Left lobe of liver (tissue), 2 donors: ENCODE measurements around the gene FBP1. TPM values are rescaled to one million over a fixed set of nuclear protein-coding genes. Genes with fewer than 3 reads are reported as not detected.
"Not testable (repeated sequence)": the region's sequence is repeated elsewhere in the genome, so short reads cannot be mapped to it uniquely, and the experiment has no call there.

Experiments
- ATAC-seq: fragments of 200-7000 bp; cut with Tn5 transposase; one replicate; pipeline ENCODE4 v1.9.1; 2020; ENCODE audit warnings: mild to moderate bottlenecking, moderate library complexity
- DNase-seq: peaks from one replicate; pipeline ENCODE4 v3.0.0-alpha.2; 2020; ENCODE audit warnings: low spot score
- total RNA-seq: library from RNA; stranded (reverse); gene quantifications from one replicate; pipeline ENCODE4 v1.2.1, GENCODE V29; 2021
- donor health status: DM: no; HTN: no; CAD: no; lungs with moderate emphysema.
- donor health status: DM: no; HTN: yes; CAD: no.

The FBP1 gene
- total RNA-seq, 1 donor from 2014 or later: 476 TPM

- DNase-seq (peak; percentile 22), ATAC-seq (peak; percentile 85)
These were observed 53.0 kb downstream of the FBP1 start for GRCh38 chr9:94586316-94586715.

- ATAC-seq (no peak), DNase-seq (no peak)
These were observed 54.8 kb downstream of the FBP1 start for GRCh38 chr9:94584555-94584954.

GRCh38 chr9:94581728-94582127 is 57.6 kb downstream of the FBP1 start:
- no peak for DNase-seq
- no peak for ATAC-seq

- DNase-seq (peak; percentile 58), ATAC-seq (peak; percentile 92)
These were observed 61.7 kb downstream of the FBP1 start for GRCh38 chr9:94577571-94577970.

DNA sequence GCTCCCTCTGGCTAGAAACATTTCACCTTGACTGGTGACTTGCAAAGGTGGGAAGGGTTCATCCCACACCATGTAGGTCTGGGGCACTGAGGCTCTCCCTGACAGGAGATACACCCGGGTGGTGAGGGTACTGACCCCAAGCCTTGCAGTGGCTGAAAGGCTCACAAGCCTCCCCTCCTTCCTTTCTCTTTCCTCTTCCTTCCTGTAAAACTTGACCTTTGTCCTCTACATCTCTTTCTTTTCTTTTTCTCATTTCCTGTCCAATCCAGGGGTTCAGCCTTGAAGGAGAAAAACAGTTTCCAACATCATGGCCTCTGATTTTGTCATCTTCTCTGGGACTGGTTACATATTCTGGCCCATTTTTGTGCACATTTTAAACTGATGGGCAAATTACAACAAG is 62.3 kb downstream of the FBP1 start:
- ATAC-seq: peak; percentile 10
- DNase-seq: no peak

- DNase-seq (no peak), ATAC-seq (no peak)
These were observed 63.2 kb downstream of the FBP1 start for GRCh38 chr9:94576131-94576530.

GRCh38 chr9:94568972-94569712 is 70.2 kb downstream of the FBP1 start:
- no peak for ATAC-seq
- DNase-seq: no peak

DNA sequence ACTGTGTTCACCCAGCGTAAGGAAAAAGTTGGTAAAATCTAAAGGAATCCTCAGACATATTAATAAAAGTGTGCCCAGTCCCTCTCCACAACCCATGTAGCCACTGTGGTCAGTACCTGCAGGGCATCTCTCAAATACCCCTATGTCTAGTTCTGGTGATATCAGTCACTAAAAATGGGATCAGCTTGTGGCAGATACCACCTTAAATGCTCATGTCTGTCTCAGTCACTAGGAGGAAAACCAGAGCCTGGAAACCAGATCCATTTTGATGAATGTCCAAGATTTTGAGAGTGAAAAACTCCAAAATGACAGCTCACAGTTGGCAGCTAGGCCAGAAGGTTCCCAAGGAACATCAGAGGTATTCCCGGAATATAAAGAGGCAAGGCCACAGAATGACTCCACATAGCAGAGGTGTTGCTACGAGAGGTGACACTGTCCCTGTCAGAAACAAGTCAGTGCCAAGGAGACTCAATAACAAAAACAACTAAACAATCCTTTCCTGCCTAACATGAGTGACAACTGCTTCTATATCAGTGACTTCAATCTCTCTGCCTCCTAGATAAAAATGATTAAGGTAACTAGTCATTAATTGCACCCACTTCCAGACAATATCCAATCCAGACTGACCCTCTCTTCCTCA is 70.9 kb downstream of the FBP1 start:
- no peak for ATAC-seq
- DNase-seq: no peak

DNA sequence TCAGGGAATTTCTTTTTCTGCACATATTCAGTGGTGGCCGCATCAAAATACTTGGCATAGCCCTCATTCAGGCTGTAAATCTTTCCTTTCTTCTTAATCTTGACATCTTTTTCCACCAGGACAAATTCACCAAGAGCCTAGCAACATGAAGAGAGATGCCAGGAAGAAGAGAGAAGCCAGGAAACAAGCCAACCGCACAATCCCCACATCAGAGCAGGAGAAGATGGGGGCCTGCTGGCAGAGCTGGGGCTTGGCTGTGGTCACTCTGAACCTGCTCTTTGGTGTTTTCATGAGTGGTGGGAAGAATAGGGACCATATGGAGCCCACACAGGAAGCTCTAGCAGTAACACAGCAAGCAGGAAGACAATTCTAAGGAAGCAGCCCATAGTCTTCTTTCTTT is 72.0 kb downstream of the FBP1 start:
- DNase-seq (no peak), ATAC-seq (no peak)

DNA sequence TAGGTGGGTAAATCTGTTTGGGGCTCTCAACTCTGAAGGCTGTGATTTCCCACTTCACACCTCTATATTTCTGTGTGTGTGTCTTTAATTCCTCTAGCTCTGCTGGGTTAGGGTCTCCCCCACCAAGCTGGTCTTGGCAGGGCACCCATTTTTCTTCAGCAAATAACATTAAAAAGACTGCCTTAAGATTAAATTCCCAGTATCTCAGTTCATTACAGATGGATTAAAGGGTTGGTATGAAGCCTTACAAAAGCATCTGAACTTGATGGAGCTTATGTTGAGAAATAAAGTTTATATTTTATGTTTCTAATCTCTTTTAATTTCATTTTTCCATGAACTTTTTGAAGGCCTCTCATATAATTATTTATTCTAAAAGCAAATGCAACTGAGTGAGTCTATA is 72.8 kb downstream of the FBP1 start:
- ATAC-seq: no peak

GRCh38 chr9:94564279-94564678 is 75.0 kb downstream of the FBP1 start:
- DNase-seq, ATAC-seq: not testable (repeated sequence)

More for the DNA sequence above, 72.8 kb downstream of the FBP1 start:
- no peak for DNase-seq

DNA sequence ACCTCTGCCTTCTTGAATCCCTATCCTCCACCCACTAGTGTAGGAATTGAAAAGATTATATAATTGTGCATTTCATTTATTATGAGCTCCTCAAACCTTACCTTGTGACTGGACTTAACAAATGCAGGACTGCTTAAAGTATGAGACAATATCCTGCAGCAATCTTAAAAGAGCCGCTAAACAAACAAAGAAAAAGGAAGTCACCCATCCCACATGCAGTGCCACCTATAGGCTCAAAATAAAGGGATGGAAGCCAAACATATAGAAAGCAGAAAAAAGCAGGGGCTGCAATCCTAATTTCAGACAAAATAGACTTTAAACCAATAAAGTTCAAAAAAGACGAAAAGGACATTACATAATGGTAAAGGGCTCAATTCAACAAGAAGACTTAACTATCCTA is 75.8 kb downstream of the FBP1 start:
- ATAC-seq (no peak), DNase-seq (no peak)

DNA sequence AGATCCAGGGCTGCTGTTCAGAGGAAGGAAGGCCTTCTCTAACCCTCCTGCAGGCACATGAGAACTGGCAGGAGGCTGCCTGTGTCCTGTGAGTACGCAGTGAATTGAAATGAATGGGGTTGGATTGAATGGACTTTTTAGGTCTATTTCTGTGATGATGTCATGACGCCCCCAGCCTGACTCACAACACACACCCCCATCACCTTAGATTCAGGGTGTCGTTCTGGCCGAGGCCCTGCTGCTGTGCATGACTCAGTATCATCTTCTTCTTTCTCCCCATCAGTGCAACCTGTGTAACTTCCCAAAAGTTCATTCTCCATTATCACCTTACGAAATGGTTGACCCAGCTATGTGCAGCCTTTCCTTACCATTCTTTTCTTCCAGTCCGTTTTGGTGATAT is 79.1 kb downstream of the FBP1 start:
- DNase-seq (no peak), ATAC-seq (no peak)

GRCh38 chr9:94557376-94557775 is 81.9 kb downstream of the FBP1 start:
- DNase-seq (no peak), ATAC-seq (no peak)

GRCh38 chr9:94554439-94555331 is 84.6 kb downstream of the FBP1 start, which contains the start of gene PCAT7:
PCAT7 (plus strand) TSS chr9:94555083.
- ATAC-seq: peak; percentile 89
- DNase-seq: peak; percentile 84

DNA sequence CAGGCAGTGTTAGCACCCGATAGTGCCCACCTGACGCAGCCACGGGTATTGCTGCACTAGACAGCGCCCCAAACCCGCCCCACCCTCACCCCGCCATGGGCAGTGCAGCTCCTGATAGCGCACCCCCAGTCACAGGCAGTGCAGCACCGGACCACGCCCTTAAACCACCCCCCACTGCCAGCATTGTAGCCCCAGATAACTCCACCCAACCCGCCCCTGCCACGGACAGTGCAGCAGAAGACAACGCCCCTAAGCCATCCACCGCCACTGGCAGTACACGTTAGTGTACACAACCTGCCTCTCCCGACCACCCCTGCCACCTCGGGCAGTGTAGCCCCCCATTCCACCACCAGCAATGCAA is 85.3 kb downstream of the FBP1 start:
- ATAC-seq (peak; percentile 65), DNase-seq (no peak)

Other genes starting within 250 kb of the FBP1 start
- gene PCAT7, start 84.4 kb downstream of the FBP1 start, total RNA-seq: 2.2 TPM
- not detected for gene FBP2, start 45.7 kb downstream of the FBP1 start, total RNA-seq
- gene AOPEP, start 87.2 kb upstream of the FBP1 start, total RNA-seq: 75.5 TPM